K562 (cell line): Measurements from ENCODE around the gene NET1. TPM values are rescaled to one million over a fixed set of nuclear protein-coding genes. Genes with fewer than 3 reads are reported as not detected.
A peak's percentile ranks its signal among the peaks of the same experiment; 100 is the strongest.

Experiments
- ARID2 ChIP-seq: fragments of 450-650 bp; IDR thresholded peaks from 2 replicates; pipeline ENCODE4 v1.6.1; 2017; ENCODE audit warnings: antibody characterized with exemption, mild to moderate bottlenecking
- CBX2 ChIP-seq: fragments of 200-600 bp; sonication (generic); IDR thresholded peaks from one replicate; pipeline ENCODE4 v1.6.1; 2012; ENCODE audit warnings: mild to moderate bottlenecking, low read length, inconsistent platforms; ENCODE audit not compliant: insufficient read depth, poor library complexity, severe bottlenecking
- CTBP1 ChIP-seq: fragments of 450-650 bp; IDR thresholded peaks from 2 replicates; pipeline ENCODE4 v1.6.1; 2016; ENCODE audit warnings: borderline replicate concordance
- MAFF ChIP-seq: IDR thresholded peaks from 2 replicates; pipeline ENCODE4 v1.6.1; 2012; ENCODE audit warnings: low read length, improper control_type of control experiment
- NFYB ChIP-seq: IDR thresholded peaks from 2 replicates; pipeline ENCODE4 v1.6.1; 2011; ENCODE audit warnings: mild to moderate bottlenecking, moderate library complexity; ENCODE audit not compliant: insufficient read length; ENCODE audit errors: extremely low read depth
- NR4A1 ChIP-seq, 2 experiments: fragments of 250-450 bp in 1 of 2; fragments of 450-650 bp in 1 of 2; sonication (Bioruptor Pico) in 1 of 2; IDR thresholded peaks; 2 replicates each; pipeline versions ENCODE4 v1.4.0 to v1.6.1; 2016 to 2020; ENCODE audit warnings: mild to moderate bottlenecking in 2 of 2, missing compliant biosample characterization in 1 of 2, missing genetic modification characterization in 1 of 2, moderate library complexity in 1 of 2
- SIRT6 ChIP-seq: IDR thresholded peaks from one replicate; pipeline ENCODE4 v1.6.1; 2012; ENCODE audit warnings: low read depth, mild to moderate bottlenecking, control low read depth, inconsistent platforms, low read length, moderate library complexity
- SMARCA4 ChIP-seq: fragments of 450-650 bp; IDR thresholded peaks from 2 replicates; pipeline ENCODE4 v1.6.1; 2016
- STAG1 ChIP-seq: sonication (generic); formaldehyde crosslinking; IDR thresholded peaks from 2 replicates; pipeline ENCODE4 v1.5.0; 2020; ENCODE audit warnings: missing genetic modification reagents, borderline replicate concordance
- TAF9B ChIP-seq: fragments of 450-650 bp; IDR thresholded peaks from 2 replicates; pipeline ENCODE4 v1.6.1; 2018; ENCODE audit warnings: mild to moderate bottlenecking; ENCODE audit not compliant: partially characterized antibody
- TBL1XR1 ChIP-seq, 2 experiments: IDR thresholded peaks; 2 replicates each; pipeline ENCODE4 v1.6.1; 2012; ENCODE audit warnings: improper control_type of control experiment in 2 of 2, low read length in 2 of 2, mild to moderate bottlenecking in 1 of 2
- TFAM ChIP-seq: fragments of 250-450 bp; sonication (Bioruptor Pico); conservative IDR thresholded peaks from 2 replicates; pipeline ENCODE4 v1.5.0; 2021; ENCODE audit warnings: mild to moderate bottlenecking, moderate library complexity
- THRAP3 ChIP-seq: fragments of 450-650 bp; IDR thresholded peaks from 2 replicates; pipeline ENCODE4 v1.6.1; 2016; ENCODE audit warnings: mild to moderate bottlenecking, inconsistent platforms, borderline replicate concordance
- YY1 ChIP-seq, 3 experiments: IDR thresholded peaks; 2 replicates each; pipeline ENCODE4 v1.6.1; 2011; ENCODE audit warnings: low read length in 2 of 3, mild to moderate bottlenecking in 2 of 3, moderate library complexity in 2 of 3, borderline replicate concordance in 1 of 3, control low read depth in 1 of 3, low read depth in 1 of 3; ENCODE audit not compliant: insufficient read depth in 3 of 3, insufficient replicate concordance in 2 of 3, control insufficient read depth in 1 of 3, insufficient read length in 1 of 3; ENCODE audit errors: extremely low read depth in 1 of 3
- ZNF347 ChIP-seq: fragments of 450-650 bp; formaldehyde crosslinking; IDR thresholded peaks from 2 replicates; pipeline ENCODE4 v1.4.0; 2020; ENCODE audit warnings: low read depth, mild to moderate bottlenecking, moderate library complexity
- ZNF57 ChIP-seq: fragments of 450-650 bp; formaldehyde crosslinking; IDR thresholded peaks from 2 replicates; pipeline ENCODE4 v1.4.0; 2020; ENCODE audit warnings: mild to moderate bottlenecking, moderate library complexity
- polyA plus RNA-seq, 8 experiments: library from polyadenylated mRNA; depleted of rRNA in 4 of 8; stranded (reverse) in 5 of 8; unstranded in 3 of 8; fragments of >200 nt; fragmentation: Nextera tagmentation in 2 of 8; fragmentation: Illumina TruSeq in 1 of 8; extraction: Ambion mirVana in 2 of 8; extraction: Trizol in 1 of 8; gene quantifications; 2 replicates each; pipeline versions ENCODE4 v1.2.1 to v1.2.3, GENCODE V29; 2011 to 2014; ENCODE audit warnings: inconsistent platforms in 1 of 8, missing spikeins in 1 of 8
- total RNA-seq, 7 experiments: library from RNA; depleted of rRNA in 6 of 7; stranded (reverse); fragments of >200 nt in 6 of 7; fragmentation: Illumina TruSeq in 2 of 7; extraction: Trizol in 2 of 7; gene quantifications; 2 replicates each; pipeline versions ENCODE4 v1.2.1 to v1.2.3, GENCODE V29; 2011 to 2021; ENCODE audit warnings: low replicate concordance in 1 of 7
- TF ChIP-seq, protein P1 (sequence below): fragments of 450-650 bp; IDR thresholded peaks from 2 replicates; pipeline ENCODE4 v1.6.1; 2016; ENCODE audit warnings: borderline replicate concordance
- TF ChIP-seq, protein P2 (sequence below): fragments of 450-650 bp; formaldehyde crosslinking; IDR thresholded peaks from 2 replicates; pipeline ENCODE4 v1.4.0; 2020; ENCODE audit warnings: mild to moderate bottlenecking, moderate library complexity
- TF ChIP-seq, protein P3 (sequence below): fragments of 450-650 bp; IDR thresholded peaks from 2 replicates; pipeline ENCODE4 v1.6.1; 2016; ENCODE audit warnings: antibody characterized with exemption
- TF ChIP-seq, protein P4 (sequence below): fragments of 250-450 bp; sonication (Bioruptor Pico); IDR thresholded peaks from 2 replicates; pipeline ENCODE4 v1.8.0; 2021; ENCODE audit warnings: mild to moderate bottlenecking, moderate library complexity

The NET1 gene
- total and polyA plus RNA-seq, 9 of the 15 experiments (the other 6 are each of a cell fraction or from before 2014, with no cell fraction given), result 47.4 to 258 (median 106) TPM

GRCh38 chr10:5449823-5450222, 37.5 kb downstream of the NET1 start (continued):
- TF ChIP-seq, protein P1, sequence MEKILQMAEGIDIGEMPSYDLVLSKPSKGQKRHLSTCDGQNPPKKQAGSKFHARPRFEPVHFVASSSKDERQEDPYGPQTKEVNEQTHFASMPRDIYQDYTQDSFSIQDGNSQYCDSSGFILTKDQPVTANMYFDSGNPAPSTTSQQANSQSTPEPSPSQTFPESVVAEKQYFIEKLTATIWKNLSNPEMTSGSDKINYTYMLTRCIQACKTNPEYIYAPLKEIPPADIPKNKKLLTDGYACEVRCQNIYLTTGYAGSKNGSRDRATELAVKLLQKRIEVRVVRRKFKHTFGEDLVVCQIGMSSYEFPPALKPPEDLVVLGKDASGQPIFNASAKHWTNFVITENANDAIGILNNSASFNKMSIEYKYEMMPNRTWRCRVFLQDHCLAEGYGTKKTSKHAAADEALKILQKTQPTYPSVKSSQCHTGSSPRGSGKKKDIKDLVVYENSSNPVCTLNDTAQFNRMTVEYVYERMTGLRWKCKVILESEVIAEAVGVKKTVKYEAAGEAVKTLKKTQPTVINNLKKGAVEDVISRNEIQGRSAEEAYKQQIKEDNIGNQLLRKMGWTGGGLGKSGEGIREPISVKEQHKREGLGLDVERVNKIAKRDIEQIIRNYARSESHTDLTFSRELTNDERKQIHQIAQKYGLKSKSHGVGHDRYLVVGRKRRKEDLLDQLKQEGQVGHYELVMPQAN, result peak; percentile 77
- TF ChIP-seq CBX2, result no peak
- no peak for TF ChIP-seq ZNF347 (CRISPR knock-in tag)
- TF ChIP-seq, protein P2, sequence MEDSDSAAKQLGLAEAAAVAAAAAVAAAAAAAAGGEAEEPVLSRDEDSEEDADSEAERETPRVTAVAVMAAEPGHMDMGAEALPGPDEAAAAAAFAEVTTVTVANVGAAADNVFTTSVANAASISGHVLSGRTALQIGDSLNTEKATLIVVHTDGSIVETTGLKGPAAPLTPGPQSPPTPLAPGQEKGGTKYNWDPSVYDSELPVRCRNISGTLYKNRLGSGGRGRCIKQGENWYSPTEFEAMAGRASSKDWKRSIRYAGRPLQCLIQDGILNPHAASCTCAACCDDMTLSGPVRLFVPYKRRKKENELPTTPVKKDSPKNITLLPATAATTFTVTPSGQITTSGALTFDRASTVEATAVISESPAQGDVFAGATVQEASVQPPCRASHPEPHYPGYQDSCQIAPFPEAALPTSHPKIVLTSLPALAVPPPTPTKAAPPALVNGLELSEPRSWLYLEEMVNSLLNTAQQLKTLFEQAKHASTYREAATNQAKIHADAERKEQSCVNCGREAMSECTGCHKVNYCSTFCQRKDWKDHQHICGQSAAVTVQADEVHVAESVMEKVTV (CRISPR knock-in tag), result 0 out of 2 replicates have a peak, but pooled peaks have one; percentile 20
- TF ChIP-seq CTBP1, result no peak
- no peak for TF ChIP-seq YY1 (IDR thresholded peaks at IDR 0.05; ENCODE audit: borderline replicate concordance in 1 of 3, control insufficient read depth in 1 of 3, extremely low read depth in 1 of 3, insufficient read depth in 3 of 3, insufficient read length in 1 of 3, insufficient replicate concordance in 2 of 3, low read depth in 1 of 3, low read length in 2 of 3)
- no peak for TF ChIP-seq NFYB
- TF ChIP-seq, protein P3, sequence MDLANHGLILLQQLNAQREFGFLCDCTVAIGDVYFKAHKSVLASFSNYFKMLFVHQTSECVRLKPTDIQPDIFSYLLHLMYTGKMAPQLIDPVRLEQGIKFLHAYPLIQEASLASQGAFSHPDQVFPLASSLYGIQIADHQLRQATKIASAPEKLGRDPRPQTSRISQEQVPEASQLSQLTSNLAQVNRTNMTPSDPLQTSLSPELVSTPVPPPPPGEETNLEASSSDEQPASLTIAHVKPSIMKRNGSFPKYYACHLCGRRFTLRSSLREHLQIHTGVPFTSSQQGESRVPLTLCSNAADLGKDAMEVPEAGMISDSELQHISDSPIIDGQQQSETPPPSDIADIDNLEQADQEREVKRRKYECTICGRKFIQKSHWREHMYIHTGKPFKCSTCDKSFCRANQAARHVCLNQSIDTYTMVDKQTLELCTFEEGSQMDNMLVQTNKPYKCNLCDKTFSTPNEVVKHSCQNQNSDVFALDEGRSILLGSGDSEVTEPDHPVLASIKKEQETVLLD, result 0 out of 2 replicates have a peak, but pooled peaks have one; percentile 51
- no peak for TF ChIP-seq TFAM (CRISPR knock-in tag)
- no peak; the same call in 1 of the 2 replicates for TF ChIP-seq SMARCA4
- TF ChIP-seq NR4A1 (CRISPR knock-in tag; IDR thresholded peaks at IDR 0.05), result no peak
- no peak for TF ChIP-seq NR4A1 (tag; IDR thresholded peaks at IDR 0.05)
- TF ChIP-seq TBL1XR1 (IDR thresholded peaks at IDR 0.05; ENCODE audit: low read length in 2 of 2), result peak in 1 of 2 experiments; percentile 14; a peak in 1 of 4 replicates
- no peak for TF ChIP-seq MAFF
- TF ChIP-seq TAF9B, result peak; percentile 43
- no peak for TF ChIP-seq ARID2
- TF ChIP-seq THRAP3, result 0 out of 2 replicates have a peak, but pooled peaks have one; percentile 33
- no peak for TF ChIP-seq ZNF57 (CRISPR knock-in tag)
- TF ChIP-seq, protein P4, sequence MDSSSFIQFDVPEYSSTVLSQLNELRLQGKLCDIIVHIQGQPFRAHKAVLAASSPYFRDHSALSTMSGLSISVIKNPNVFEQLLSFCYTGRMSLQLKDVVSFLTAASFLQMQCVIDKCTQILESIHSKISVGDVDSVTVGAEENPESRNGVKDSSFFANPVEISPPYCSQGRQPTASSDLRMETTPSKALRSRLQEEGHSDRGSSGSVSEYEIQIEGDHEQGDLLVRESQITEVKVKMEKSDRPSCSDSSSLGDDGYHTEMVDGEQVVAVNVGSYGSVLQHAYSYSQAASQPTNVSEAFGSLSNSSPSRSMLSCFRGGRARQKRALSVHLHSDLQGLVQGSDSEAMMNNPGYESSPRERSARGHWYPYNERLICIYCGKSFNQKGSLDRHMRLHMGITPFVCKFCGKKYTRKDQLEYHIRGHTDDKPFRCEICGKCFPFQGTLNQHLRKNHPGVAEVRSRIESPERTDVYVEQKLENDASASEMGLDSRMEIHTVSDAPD, result no peak
- TF ChIP-seq STAG1 (CRISPR knock-in tag), result no peak
- TF ChIP-seq SIRT6, result no peak
